Smooth muscle cell (in vitro differentiated cells): ENCODE data around the gene RPRML. TPM values are rescaled to one million over a fixed set of nuclear protein-coding genes. Genes with fewer than 3 reads are reported as not detected.

ENCODE experiments used
- DNase-seq: peaks from one replicate; lab custom pipeline; 2025; ENCODE audit not compliant: unreplicated experiment; lab: John Stamatoyannopoulos, UW
- H2AFZ ChIP-seq: fragments of 200-600 bp; sonication (generic); 2 replicates; pipeline ENCODE4 v1.6.0; 2016; ENCODE audit warnings: antibody characterized with exemption, low read depth, mild to moderate bottlenecking
- H3F3A ChIP-seq: fragments of 200-600 bp; sonication (generic); 2 replicates; pipeline ENCODE4 v1.6.0; 2017; ENCODE audit warnings: antibody characterized with exemption, low read depth
- H3K27ac ChIP-seq: fragments of 200-600 bp; sonication (generic); 2 replicates; pipeline ENCODE4 v1.5.1; 2016; ENCODE audit warnings: low read depth, mild to moderate bottlenecking
- H3K27me3 ChIP-seq: fragments of 200-600 bp; sonication (generic); 2 replicates; pipeline ENCODE4 v1.6.1; 2016; ENCODE audit warnings: low read depth, mild to moderate bottlenecking
- H3K36me3 ChIP-seq: fragments of 200-600 bp; sonication (generic); 2 replicates; pipeline ENCODE4 v1.5.1; 2016; ENCODE audit warnings: low read depth
- H3K4me1 ChIP-seq: fragments of 200-600 bp; sonication (generic); 2 replicates; pipeline ENCODE4 v1.5.1; 2016; ENCODE audit warnings: low read depth
- H3K4me2 ChIP-seq: fragments of 200-600 bp; sonication (generic); 2 replicates; pipeline ENCODE4 v1.6.0; 2016; ENCODE audit warnings: mild to moderate bottlenecking
- H3K4me3 ChIP-seq: fragments of 200-600 bp; sonication (generic); 2 replicates; pipeline ENCODE4 v1.5.1; 2016; ENCODE audit warnings: mild to moderate bottlenecking
- H3K79me2 ChIP-seq: fragments of 200-600 bp; sonication (generic); 2 replicates; pipeline ENCODE4 v1.6.0; 2016; ENCODE audit warnings: low read depth, mild to moderate bottlenecking
- H3K9ac ChIP-seq: fragments of 200-600 bp; sonication (generic); 2 replicates; pipeline ENCODE4 v1.6.0; 2016; ENCODE audit warnings: low read depth
- H3K9me3 ChIP-seq: fragments of 200-600 bp; sonication (generic); replicated peaks from 2 replicates; pipeline ENCODE4 v1.5.1; 2016; ENCODE audit warnings: low read depth
- H4K20me1 ChIP-seq: fragments of 200-600 bp; sonication (generic); 2 replicates; pipeline ENCODE4 v1.6.0; 2016; ENCODE audit warnings: low read depth
- CTCF ChIP-seq: fragments of 200-600 bp; sonication (generic); IDR thresholded peaks from 2 replicates; pipeline ENCODE4 v1.5.1; 2017; ENCODE audit warnings: borderline replicate concordance, mild to moderate bottlenecking, antibody characterized with exemption; ENCODE audit not compliant: insufficient read depth, poor library complexity, severe bottlenecking
- WGBS: methylation state at CpG from one replicate; pipeline ENCODE4 v1.1.7; 2016; ENCODE audit warnings: low lambda C conversion rate; 5-methylcytosine and 5-hydroxymethylcytosine counted together
- microRNA-seq: library from miRNA; unstranded; fragments of <30 nt; microRNA quantifications from one replicate; pipeline ENCODE4, GENCODE V29; 2016; ENCODE audit warnings: borderline number of aligned reads
- polyA plus RNA-seq: library from polyadenylated mRNA; unstranded; fragments of >200 nt; fragmentation: Nextera tagmentation; extraction: Ambion mirVana; gene quantifications from 2 replicates; pipeline ENCODE4 v1.2.1, GENCODE V29; 2016
- small RNA-seq: library from RNA; depleted of rRNA; stranded (forward); fragments of <200 nt; gene quantifications from one replicate; pipeline ENCODE3, GENCODE V24; 2014
- total RNA-seq: library from RNA; depleted of rRNA; stranded (reverse); fragments of >200 nt; gene quantifications from 2 replicates; pipeline ENCODE4 v1.2.3, GENCODE V29; 2014

The RPRML gene
- total and polyA plus RNA-seq, 2 experiments from 2014 or later = not detected

GRCh38 chr17:46928467-46929261 is 50.4 kb downstream of the RPRML start:
- H3K9me3 ChIP-seq = no peaks in the 10 kb centered on the region
- H3K36me3 ChIP-seq = peaks cover 11% of the 10 kb centered on the region
- DNase-seq = no peak
- peak overlapping the region; percentile 62 for H3K4me2 ChIP-seq
- peak overlapping the region; percentile 77 for H3K9ac ChIP-seq
- H3K4me1 ChIP-seq = peaks cover 8% of the 10 kb centered on the region
- WGBS = 54% methylated on average over 10 of the region's 10 CpGs
- peaks cover 6% of the 10 kb centered on the region for H3F3A ChIP-seq
- H4K20me1 ChIP-seq = peaks cover 90% of the 10 kb centered on the region
- H3K27ac ChIP-seq = peak overlapping the region; percentile 86
- peaks cover 73% of the 10 kb centered on the region for H3K79me2 ChIP-seq
- no peak overlapping the region for H2AFZ ChIP-seq
- H3K27me3 ChIP-seq = no peaks in the 10 kb centered on the region
- no peak for TF ChIP-seq CTCF
- H3K4me3 ChIP-seq = no peak overlapping the region

Small RNA genes lying within 50 kb of the gene (microRNA-seq; reads per million reads assigned to microRNA genes)
- not detected for gene MIR5089

Small RNA genes lying within 50 kb of the gene (small RNA-seq; reads per million reads assigned to genes)
- not detected for gene MIR5089

Other genes starting within 250 kb of the RPRML start
- gene WNT3, start 160.6 kb downstream of the RPRML start, total RNA-seq = 6.2 and 6.5 TPM in 2 replicates
- 2.9 and 6.4 TPM in 2 replicates for gene WNT3, start 160.6 kb downstream of the RPRML start, polyA plus RNA-seq
- gene WNT9B, start 127.7 kb downstream of the RPRML start, total RNA-seq = 0.72 TPM in 1 of 2 replicates, not detected in the other
- not detected in 2 replicates for gene WNT9B, start 127.7 kb downstream of the RPRML start, polyA plus RNA-seq
- gene GOSR2, start 56.1 kb downstream of the RPRML start, total RNA-seq = 38.0 and 48.9 TPM in 2 replicates
- gene GOSR2, start 56.1 kb downstream of the RPRML start, polyA plus RNA-seq = 64.5 and 70.6 TPM in 2 replicates
- gene CDC27, start 210.0 kb upstream of the RPRML start, total RNA-seq = 94.2 and 101 TPM in 2 replicates
- gene CDC27, start 210.0 kb upstream of the RPRML start, polyA plus RNA-seq = 53.1 and 61.5 TPM in 2 replicates
- gene MYL4, start 230.1 kb upstream of the RPRML start, total RNA-seq = 6.5 and 8.3 TPM in 2 replicates
- gene MYL4, start 230.1 kb upstream of the RPRML start, polyA plus RNA-seq = 6.5 and 7.7 TPM in 2 replicates